GM19463 (cell line): ENCODE measurements around the gene FAM222A.

Experiments
- ATAC-seq: cut with Tn5 transposase; IDR thresholded peaks from one replicate; pipeline ENCODE4 v1.9.1; 2021; ENCODE audit warnings: mild to moderate bottlenecking, moderate library complexity; ENCODE audit not compliant: unreplicated experiment

FAM222A gene

DNA sequence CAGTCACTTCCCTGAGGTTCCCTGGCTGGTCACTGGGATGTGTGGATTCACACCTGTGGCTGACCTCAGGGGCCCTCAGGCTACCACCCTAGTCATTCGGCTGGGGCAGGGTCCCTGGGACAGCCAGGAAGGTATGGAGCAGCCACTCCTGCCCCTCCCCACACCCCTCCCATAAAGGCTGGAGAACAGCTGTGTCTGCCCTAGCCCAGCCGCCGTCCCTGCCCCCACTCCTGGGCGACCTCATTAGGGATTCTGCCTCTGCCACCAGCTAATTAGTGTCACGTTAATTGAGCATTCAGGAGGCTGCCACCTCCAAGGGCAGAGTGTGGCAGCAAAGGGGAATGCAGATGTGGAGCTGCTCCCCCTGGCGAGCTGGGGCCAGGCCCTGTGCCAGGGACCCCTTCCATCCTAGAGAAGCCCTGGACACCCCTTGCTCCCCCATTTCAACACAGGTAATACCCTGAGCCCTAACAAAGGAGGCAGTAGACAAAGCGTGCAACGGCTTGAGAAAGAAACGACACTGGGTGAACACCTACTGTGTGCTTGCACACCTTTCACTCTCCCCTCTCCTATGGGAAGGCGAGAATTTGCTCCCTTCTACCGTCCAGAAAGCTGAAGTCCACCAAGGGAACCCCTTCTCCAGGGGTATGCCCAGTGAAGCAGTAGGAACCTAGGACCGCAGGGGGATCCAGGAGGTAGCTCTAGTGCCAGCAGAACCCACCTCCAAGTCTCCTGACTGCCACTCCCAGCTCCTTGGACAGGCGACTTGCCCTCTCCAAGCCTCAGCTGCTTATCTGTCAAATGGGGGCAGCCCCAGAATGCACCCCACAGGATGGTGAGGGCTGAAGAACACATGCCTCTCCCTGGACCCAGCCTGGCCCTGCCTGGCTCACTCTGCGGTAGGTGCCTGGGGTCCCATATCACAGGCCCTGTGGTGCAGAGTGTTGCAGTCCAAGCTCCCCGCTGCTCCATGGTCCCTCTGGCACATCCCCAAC, 45.1 kb downstream of the FAM222A start:
- no peak for ATAC-seq

DNA sequence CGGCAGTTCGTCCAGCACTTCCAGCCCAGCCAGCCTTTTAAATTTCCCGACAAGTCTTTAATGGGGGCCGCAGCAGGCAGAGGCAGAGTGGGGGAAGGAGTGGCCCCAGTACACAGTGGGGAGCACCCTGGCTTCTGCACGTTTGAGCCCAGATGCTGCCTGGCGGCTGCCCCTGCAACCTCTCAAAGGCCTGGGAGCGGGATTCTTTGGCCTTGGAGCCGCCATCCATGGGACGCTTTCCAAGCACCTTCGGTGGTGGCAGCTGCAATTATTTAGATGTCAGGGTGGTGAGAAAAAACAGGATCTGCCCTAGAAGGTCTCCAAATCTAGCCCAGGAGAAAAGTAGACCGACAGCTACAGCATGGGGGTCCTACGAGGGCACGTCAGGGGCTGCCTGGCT, 46.0 kb downstream of the FAM222A start:
- no peak for ATAC-seq

GRCh38 chr12:109760031-109760929, 46.7 kb downstream of the FAM222A start:
- no peak for ATAC-seq

DNA sequence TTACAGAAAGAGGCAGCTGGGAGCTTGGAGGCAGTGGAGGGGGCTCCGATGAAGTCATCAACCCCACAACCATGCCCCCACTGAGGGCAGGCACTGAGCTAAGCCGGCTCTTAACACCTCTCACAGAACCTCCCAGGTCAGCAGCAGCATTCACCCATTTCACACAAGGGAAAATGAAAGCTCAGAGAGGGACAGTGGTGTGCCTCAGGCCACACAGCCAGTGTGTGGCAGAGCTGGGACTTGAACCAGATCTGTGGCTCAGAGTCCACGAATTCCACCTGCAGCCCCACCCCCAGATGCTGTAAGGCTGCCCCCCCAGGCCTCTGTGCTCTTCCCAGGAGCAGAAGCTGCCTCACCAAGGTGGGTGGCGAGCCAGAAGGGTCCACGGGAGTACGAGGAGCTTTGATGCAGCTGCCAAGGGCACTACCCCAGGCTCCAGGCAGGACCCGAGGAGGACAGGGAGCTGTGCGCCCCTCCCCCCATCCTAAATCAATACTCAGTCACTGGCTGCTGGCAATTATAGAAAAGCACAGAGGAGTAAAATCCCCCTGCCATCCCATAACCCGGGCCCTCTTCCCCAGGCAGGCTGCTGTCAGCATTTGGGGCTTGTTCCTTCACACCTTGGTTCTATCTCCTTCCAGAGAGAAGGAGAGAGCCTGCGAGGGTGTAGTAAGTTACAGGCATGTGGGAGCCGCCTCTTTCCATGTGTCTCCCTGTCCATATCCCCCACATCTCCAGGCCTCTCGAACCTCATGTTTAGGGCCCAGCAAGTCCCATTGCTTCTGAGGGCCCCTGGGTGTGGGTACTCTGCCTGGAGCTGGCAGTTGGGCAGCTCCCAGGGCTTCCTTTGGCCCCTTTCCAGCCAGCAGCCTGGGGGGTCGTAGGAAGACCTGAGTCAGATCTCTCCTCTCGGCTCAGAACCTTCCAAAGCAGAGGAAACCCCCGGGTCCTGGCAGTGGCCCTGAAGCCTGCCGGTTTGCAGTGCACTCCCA, 47.6 kb downstream of the FAM222A start:
- ATAC-seq: no peak

DNA sequence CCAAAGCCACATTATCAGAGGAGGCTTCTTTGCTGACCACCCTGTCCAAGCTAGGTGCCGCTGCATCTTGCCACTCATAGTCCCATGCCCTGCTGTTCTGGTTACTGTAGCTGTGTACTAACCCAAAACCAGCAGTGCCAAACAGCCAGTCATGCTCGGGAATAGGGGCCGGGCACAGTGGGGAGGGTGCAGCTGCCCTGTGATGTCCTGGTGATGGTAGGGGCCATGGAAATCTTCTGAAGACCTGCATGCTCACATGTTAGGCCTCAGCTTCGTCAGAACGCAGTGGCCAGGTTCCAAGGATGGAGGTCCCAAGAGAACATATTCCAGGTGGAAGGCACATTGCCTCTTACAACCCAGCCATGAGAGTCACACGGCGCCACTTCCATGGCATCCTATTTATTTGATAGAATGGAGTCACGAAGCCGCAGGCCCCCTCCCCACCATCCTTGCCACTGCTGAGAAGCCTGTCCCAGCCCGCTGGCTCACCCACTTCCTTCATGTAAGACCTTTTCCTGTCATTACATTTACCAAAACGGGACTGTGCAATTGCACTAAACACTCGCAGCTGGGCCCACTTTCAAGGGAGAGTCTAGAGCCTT, 48.5 kb downstream of the FAM222A start:
- ATAC-seq: no peak

GRCh38 chr12:109762673-109763191, 49.1 kb downstream of the FAM222A start:
- no peak for ATAC-seq

DNA sequence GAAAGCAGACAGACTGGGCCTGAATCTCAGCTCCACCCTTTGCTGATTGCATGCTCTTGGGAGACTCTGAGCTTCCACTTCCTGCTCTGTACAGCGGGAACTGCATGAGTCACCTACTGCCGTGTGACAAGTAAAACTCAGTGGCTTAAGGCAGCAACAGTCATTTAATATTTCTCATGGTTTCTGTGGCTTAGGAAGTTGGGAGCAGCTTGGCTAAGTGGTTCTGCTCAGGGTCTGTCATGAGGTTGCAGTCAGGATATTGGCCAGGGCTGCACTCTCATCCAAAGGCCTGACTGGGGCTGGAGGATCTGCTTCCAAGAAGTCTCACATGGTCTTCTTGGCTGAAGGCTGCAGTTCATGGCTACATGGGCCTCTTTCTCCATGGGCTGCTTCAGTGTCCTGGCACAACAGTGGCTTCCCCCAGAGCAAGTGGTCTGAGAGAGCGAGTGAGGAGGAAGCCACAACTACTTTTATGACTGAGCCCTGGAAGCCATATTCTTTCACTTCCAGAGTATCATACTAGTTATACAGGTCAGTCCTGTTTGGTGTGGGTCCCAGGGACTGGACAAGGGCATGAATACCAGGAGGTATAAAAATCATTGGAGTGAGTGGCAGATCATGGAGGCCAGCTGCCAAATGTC, 49.7 kb downstream of the FAM222A start:
- ATAC-seq: no peak

DNA sequence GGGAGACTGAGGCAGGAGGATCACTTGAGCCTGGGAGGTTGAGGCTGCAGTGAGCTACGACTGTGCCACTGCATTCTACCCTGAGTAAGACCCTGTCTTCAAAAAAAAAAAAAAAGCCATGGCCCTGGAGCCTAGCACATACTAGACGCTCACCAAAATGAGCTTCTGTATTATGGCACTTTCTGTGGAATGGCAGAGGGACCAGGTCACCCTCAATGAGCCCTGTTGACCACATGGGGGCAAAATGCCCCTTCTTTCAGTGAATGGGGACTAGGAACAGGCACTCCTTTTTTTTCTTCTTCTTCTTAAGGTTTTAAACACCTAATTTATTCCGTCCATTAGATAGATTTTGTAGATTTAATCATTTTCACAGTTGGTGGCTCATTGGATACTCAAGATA, 50.5 kb downstream of the FAM222A start:
- no peak for ATAC-seq

DNA sequence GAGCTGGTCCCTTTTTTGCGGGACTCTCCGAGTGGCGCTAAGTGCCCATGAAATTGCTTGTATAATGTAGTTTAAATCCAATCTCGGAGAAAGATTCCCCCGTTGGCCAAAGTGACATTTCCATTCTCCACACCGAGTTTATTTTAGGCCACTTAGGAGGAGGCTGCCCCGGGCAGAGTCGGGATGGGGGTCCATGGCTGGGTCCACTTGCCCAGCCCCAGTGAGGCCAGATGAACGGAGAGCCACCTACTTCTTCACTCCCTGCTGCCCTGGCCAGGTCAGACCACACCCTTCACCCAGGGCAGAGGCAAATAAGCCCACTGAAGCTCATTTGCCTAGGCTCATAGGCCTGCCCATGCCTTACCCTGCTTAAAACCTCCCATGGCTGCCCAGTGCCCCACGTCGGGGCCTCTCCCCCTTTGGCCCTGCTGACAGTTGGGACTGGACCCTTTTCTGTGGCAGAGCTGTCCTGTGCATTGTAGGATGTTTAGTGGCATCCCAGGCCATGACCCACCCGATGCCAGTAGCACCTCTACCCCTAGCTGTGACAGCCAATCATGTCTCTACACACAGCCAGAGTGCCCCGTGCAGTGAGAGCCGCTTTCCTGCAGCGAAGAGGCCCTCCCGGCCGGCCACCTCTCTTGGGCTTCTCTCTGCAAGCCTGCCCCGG, 51.3 kb downstream of the FAM222A start:
- no peak for ATAC-seq

DNA sequence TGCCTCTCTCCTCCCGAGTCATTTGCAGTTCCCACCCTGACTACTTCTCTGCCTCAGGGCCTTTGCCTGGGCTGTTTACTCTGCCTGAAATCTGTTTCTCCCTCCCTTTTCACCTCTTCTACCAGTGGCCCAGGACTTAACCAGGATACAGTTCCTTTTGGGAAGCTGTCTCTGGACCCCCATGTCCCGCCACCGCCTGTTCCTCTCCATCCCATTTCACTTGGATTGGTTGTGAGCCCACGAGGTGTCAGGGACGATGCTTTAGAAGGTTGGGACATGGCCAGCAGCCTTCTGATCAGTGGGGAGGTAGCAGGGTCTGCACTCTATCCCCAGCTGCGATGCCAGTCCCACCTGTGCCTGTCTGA, 51.8 kb downstream of the FAM222A start:
- ATAC-seq: no peak

DNA sequence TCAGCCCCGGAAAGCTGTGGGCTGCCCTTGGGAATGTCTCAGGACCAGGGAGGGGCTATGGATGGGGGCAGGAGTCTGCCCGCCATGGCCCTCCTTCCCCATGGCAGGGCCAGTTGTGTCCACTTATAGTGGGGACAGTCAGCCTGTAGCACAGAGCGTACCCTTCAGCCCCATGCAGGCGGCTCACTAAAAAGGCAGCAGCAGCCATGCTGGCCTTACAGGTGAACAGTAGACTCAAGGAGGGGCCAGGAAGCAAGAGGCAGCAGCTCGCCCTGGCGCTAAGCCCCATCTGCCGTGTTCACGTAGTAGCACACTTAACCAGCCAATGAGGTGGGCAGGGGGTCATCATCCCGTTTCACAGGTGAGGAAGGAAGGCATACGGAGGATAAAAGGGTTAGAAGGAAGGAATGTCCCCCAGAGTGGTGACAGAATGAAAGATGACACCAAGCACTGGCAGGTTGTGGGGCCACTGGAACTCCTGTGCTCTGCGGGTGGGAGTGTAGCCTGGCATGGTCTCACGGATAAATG, 52.7 kb downstream of the FAM222A start:
- no peak for ATAC-seq

DNA sequence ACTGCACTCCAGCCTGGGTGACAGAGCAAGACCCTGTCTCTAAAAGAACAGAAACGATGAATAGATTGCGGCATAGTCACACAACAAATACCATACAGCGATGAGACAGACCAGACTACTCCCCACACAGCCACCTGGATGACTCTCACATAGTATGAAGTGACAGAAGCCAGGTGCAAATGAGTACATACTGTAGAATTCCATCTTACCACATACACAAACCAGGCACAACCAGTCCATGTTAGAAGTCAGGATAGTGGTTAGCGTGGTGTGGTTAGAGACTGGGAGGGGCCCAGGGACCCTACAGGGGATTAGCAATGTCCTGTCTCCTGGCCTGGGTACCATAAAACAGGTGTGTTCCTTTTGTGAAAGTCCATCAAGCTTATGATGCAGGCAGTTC, 53.8 kb downstream of the FAM222A start:
- ATAC-seq: no peak

DNA sequence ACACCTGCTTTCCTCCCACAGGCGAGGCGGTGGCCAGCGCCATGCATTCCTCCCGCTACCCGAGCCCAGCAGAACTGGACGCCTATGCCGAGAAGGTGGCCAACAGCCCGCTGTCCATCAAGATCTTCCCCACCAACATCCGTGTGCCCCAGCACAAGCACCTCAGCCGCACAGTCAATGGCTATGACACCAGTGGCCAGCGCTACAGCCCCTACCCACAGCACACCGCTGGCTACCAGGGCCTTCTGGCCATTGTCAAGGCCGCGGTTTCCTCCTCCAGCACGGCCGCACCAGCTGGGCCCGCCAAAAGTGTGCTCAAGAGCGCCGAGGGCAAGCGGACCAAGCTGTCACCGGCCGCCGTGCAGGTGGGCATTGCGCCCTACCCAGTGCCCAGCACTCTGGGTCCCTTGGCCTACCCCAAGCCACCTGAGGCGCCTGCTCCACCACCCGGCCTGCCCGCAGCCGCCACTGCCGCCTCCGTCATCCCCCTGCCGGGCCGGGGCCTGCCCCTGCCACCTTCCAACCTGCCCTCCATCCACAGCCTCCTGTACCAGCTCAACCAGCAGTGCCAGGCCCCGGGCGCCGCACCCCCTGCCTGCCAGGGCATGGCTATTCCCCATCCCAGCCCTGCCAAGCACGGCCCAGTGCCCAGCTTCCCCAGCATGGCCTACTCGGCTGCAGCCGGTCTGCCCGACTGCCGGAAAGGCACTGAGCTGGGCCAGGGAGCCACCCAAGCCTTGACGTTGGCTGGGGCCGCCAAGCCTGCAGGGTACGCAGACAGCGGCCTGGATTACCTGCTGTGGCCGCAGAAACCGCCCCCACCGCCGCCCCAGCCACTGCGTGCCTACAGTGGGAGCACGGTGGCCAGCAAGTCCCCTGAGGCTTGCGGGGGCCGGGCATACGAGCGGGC, 54.6 kb downstream of the FAM222A start:
- ATAC-seq: no peak

- no peak for ATAC-seq
These were observed 55.5 kb downstream of the FAM222A start for GRCh38 chr12:109768901-109769670.

- no peak for ATAC-seq
These were observed 56.7 kb downstream of the FAM222A start for GRCh38 chr12:109770104-109770860.
